HG03354 (cell line): ENCODE measurements around the gene FAM184B.

Experiments used
- ATAC-seq: cut with Tn5 transposase; IDR thresholded peaks from one replicate; pipeline ENCODE4 v1.9.1; 2021; ENCODE audit warnings: mild to moderate bottlenecking; ENCODE audit not compliant: unreplicated experiment, poor library complexity, severe bottlenecking

The FAM184B gene

GRCh38 chr4:17781300-17782287 is at the start of gene FAM184B:
Gene FAM184B, minus strand, starts transcription at chr4:17781621. Its CDS starts 322 bp downstream, at chr4:17781299.
- no peak for ATAC-seq

- no peak for ATAC-seq
Measured at GRCh38 chr4:17823871-17824669, 42.6 kb upstream of the FAM184B start.

- ATAC-seq = peak; percentile 89
Measured at GRCh38 chr4:17817027-17817426, 35.6 kb upstream of the FAM184B start.

GRCh38 chr4:17816142-17816541 is 34.7 kb upstream of the FAM184B start:
- ATAC-seq = no peak

- ATAC-seq = no peak
Measured at GRCh38 chr4:17814140-17814539, 32.7 kb upstream of the FAM184B start.

- no peak for ATAC-seq
Measured at GRCh38 chr4:17812801-17813200, 31.4 kb upstream of the FAM184B start.

- no peak for ATAC-seq
Measured at GRCh38 chr4:17812125-17812524, 30.7 kb upstream of the FAM184B start.

- peak; percentile 36 for ATAC-seq
Measured at GRCh38 chr4:17811078-17811603, 29.7 kb upstream of the FAM184B start.

GRCh38 chr4:17810260-17811077 is 29.0 kb upstream of the FAM184B start, which contains the start of the genes DCAF16 and NCAPG:
Gene DCAF16, minus strand, starts transcription at chr4:17810757. Its CDS starts 6,616 bp downstream, at chr4:17804141.
Gene NCAPG, plus strand, starts transcription at chr4:17810979. Its CDS starts 99 bp downstream, at chr4:17811078.
- peak; percentile 92 for ATAC-seq

GRCh38 chr4:17809667-17810066 is 28.2 kb upstream of the FAM184B start:
- no peak for ATAC-seq

GRCh38 chr4:17807446-17807845 is 26.0 kb upstream of the FAM184B start:
- no peak for ATAC-seq

- ATAC-seq = no peak
Measured at GRCh38 chr4:17805580-17806155, 24.2 kb upstream of the FAM184B start.

GRCh38 chr4:17797808-17798207 is 16.4 kb upstream of the FAM184B start:
- ATAC-seq = no peak

- no peak for ATAC-seq
Measured at GRCh38 chr4:17794730-17795129, 13.3 kb upstream of the FAM184B start.

- no peak for ATAC-seq
Measured at GRCh38 chr4:17788956-17789355, 7.5 kb upstream of the FAM184B start.

- no peak for ATAC-seq
Measured at GRCh38 chr4:17787315-17787714, 5.9 kb upstream of the FAM184B start.

GRCh38 chr4:17786567-17786966 is 5.1 kb upstream of the FAM184B start:
- ATAC-seq = peak; percentile 45

GRCh38 chr4:17785858-17786257 is 4.4 kb upstream of the FAM184B start:
- ATAC-seq = no peak
